ENCODE data around the gene NME4. TPM values are rescaled to one million over a fixed set of nuclear protein-coding genes. Genes with fewer than 3 reads are reported as not detected.

The NME4 gene
- total RNA-seq, 4 donors from 2014 or later: 26.7 to 99.6 (median 47.8) TPM

GRCh38 chr16:392450-393030 lies 4.5 kb upstream of the NME4 start:
- peaks cover 0 to 10% (median 8%) of the 10 kb centered on the region in 4 donors for H3K4me1 ChIP-seq
- WGBS, 2 donors: 92 to 96% methylated on average over 7 of the region's 7 CpGs
- TF ChIP-seq CTCF (IDR thresholded peaks at IDR 0.05) (no peak), POLR2A (IDR thresholded peaks at IDR 0.05) (no peak), EP300 (IDR thresholded peaks at IDR 0.05) (no peak)
- H3K27ac ChIP-seq: no peak overlapping the region
- H3K36me3 ChIP-seq: no peaks in the 10 kb centered on the region
- H3K9me3 ChIP-seq: no peaks in the 10 kb centered on the region
- no peak overlapping the region for H3K4me3 ChIP-seq
- H3K27me3 ChIP-seq: no peaks in the 10 kb centered on the region
- DNase-seq (ENCODE audit: low spot score in 2 of 2): no peak

- Histone ChIP-seq H3K9me3 (no peaks in the 10 kb centered on the region), H3K4me3 (peak overlapping the region in 2 of 4 donors; percentile 41 to 83), H3K27me3 (no peaks in the 10 kb centered on the region), H3K36me3 (no peaks in the 10 kb centered on the region), H3K4me1 (peaks cover 0 to 42% (median 12%) of the 10 kb centered on the region in 4 donors), H3K27ac (peak overlapping the region in 2 of 4 donors; percentile 83 to 92)
- 14 to 20% methylated on average over 3 of the region's 3 CpGs for WGBS, 2 donors
- no peak for DNase-seq (ENCODE audit: low spot score in 2 of 2)
- TF ChIP-seq POLR2A (IDR thresholded peaks at IDR 0.05) (no peak), EP300 (IDR thresholded peaks at IDR 0.05) (no peak), CTCF (IDR thresholded peaks at IDR 0.05) (no peak)
Observed at GRCh38 chr16:396199-396598, 800 bp upstream of the NME4 start.

- Histone ChIP-seq H3K4me1 (peaks cover 0 to 42% (median 12%) of the 10 kb centered on the region in 4 donors), H3K27me3 (no peaks in the 10 kb centered on the region), H3K27ac (peak overlapping the region in 3 of 4 donors; percentile 81 to 92 (median 83)), H3K36me3 (no peaks in the 10 kb centered on the region), H3K4me3 (peak overlapping the region; percentile 40 to 83 (median 44)), H3K9me3 (no peaks in the 10 kb centered on the region)
- no peak for DNase-seq (ENCODE audit: low spot score in 2 of 2)
- TF ChIP-seq POLR2A (IDR thresholded peaks at IDR 0.05) (no peak), EP300 (IDR thresholded peaks at IDR 0.05) (peak in 1 of 2 donors; percentile 21), CTCF (IDR thresholded peaks at IDR 0.05) (peak in 1 of 5 experiments; percentile 10)
- 2% methylated on average over 21 to 22 of the region's 22 CpGs for WGBS, 2 donors
Observed at GRCh38 chr16:396605-397004, 394 bp upstream of the NME4 start.

GRCh38 chr16:397736-398332 lies 835 bp downstream of the NME4 start:
- Histone ChIP-seq H3K9me3 (no peaks in the 10 kb centered on the region), H3K4me3 (peak overlapping the region; percentile 41 to 83 (median 52)), H3K27me3 (no peaks in the 10 kb centered on the region), H3K4me1 (peaks cover 0 to 49% (median 14%) of the 10 kb centered on the region in 4 donors), H3K27ac (peak overlapping the region in 3 of 4 donors; percentile 79 to 92 (median 81)), H3K36me3 (no peaks in the 10 kb centered on the region)
- TF ChIP-seq CTCF (IDR thresholded peaks at IDR 0.05) (peak; percentile 35 to 83 (median 49)), EP300 (IDR thresholded peaks at IDR 0.05) (no peak), POLR2A (IDR thresholded peaks at IDR 0.05) (no peak)
- 20 to 36% methylated on average over 18 to 23 of the region's 29 CpGs for WGBS, 2 donors
- DNase-seq (ENCODE audit: low spot score in 2 of 2): peak; percentile 56 to 63

Data from tibial nerve (tissue), 4 donors.